AML-193 (cell line): ENCODE measurements around the gene ARF6.
A peak's percentile ranks its signal among the peaks of the same experiment; 100 is the strongest.
"Not testable (repeated sequence)": the region's sequence is repeated elsewhere in the genome, so short reads cannot be mapped to it uniquely, and the experiment has no call there.

ENCODE experiments used
- DNase-seq, 2 experiments: peaks; one replicate each; lab custom pipeline; 2025; lab: John Stamatoyannopoulos, UW

Gene ARF6

DNA sequence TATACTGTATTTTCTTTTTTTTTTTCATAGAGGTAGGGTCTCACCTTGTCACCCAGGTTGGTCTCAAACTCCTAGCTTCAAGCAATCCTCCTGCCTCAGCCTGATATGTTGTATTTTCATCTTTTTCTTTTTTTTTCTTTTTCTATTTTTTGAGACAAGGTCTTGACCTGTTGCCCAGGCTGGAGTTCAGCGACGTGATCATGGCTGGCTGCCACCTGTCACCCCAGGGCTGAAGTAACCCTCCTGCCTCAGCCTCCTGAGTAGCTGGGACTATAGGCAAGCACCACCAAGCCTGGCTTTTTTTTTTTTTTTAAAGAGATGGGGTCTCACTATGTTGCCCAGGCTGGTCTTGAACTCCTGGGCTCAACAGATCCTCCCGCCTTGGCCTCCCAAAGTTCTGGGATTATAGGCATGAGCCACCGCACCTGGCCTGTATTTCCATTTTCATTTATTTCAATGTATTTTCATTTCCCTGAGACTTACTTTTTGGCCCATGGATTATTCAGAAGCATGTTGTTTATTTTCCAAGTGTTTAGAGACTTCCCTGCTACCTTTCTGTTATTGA lies 16.2 kb upstream of the ARF6 start:
- DNase-seq, result no peak

DNA sequence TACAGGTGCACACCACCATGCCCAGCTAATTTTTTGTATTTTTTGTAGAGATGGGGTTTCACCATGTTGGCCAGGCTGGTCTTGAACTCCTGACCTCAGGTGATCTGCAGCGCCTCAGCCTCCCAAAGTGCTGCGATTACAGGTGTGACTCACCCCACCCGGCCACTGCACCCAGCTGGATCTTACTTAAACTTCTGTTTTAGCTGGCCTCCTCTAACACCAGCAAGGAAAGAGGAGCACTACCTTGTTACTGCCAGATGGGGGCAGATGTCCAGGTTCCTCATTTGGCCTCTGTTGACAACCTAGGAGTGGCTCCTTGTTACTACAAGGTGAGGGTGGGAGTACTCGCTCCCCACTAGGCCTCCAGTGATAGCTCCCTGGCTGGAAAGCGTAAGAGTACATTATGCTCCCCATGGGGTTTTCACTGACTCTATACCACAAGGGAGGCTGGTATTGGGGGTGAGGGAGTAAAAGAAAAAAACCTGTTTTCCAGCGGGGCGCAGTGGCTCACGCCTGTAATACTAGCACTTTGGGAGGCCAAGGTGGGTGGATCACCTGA lies 13.2 kb upstream of the ARF6 start:
- peak; percentile 71 to 83 for DNase-seq

DNA sequence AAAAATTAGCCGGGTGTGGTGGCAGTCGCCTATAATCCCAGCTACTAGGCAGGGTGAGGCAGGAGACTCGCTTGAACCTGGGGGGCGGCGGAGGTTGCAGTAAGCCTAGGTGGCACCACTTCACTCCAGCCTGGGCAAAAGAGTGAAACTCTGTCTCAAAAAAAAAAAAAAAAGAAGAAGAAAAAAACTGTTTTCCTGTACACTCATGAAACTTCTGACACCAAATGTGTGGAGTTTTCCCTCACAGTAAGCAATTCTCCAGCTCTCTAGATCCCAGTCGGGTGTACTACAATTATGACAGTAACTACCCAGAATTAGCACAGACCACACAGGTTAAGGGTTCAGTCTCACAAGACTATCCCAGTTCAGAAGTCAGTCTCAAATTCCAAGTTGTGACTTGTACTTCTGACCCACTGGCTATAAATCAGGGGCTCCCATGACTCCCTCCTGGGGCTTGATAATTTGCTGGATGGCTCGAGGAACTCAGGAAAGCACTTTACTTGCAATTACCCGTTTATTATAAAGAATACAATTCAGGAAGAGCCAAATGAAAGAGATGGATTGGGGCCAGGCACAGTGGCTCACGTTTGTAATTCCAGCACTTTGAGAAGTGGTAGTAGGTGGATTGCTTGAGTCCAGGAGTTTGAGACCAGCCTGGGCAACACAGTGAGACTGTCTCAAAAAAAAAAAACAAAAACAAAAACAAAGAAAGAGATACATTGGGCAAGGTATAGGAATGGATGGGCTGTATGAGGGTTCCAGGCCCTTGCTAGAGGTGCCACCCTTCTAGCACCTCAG lies 12.4 kb upstream of the ARF6 start:
- DNase-seq, result no peak

DNA sequence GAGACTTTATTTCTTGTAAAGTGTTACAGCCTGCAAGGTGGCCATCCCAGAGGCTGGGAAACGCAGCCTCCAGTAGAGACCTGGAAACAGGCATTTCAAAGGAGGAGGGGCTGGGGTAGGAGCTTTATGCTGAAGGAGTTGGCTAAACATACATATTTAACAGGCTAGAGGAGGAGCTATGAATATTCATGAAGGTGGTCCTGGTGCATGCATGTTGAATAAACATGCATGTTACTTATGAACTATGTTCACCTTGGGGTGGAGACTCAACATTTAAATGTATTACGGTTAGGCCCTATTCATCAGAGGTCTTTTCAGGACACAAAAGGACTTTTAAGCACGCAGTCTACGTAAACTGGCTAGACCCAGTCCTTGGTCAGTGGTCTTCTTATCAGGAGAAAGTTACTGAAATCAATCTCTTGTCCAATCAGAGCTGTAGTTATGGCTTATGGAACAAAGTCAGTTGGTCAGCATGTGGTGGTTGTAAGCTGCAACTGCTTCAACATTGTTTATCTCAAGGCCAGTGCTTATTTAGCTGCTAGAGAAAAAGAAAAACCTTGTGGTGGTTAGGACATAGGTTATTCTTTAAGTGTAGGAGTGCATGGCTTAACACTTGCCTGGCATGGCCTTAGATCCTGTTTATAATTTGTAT lies 11.4 kb upstream of the ARF6 start:
- DNase-seq, result no peak

DNA sequence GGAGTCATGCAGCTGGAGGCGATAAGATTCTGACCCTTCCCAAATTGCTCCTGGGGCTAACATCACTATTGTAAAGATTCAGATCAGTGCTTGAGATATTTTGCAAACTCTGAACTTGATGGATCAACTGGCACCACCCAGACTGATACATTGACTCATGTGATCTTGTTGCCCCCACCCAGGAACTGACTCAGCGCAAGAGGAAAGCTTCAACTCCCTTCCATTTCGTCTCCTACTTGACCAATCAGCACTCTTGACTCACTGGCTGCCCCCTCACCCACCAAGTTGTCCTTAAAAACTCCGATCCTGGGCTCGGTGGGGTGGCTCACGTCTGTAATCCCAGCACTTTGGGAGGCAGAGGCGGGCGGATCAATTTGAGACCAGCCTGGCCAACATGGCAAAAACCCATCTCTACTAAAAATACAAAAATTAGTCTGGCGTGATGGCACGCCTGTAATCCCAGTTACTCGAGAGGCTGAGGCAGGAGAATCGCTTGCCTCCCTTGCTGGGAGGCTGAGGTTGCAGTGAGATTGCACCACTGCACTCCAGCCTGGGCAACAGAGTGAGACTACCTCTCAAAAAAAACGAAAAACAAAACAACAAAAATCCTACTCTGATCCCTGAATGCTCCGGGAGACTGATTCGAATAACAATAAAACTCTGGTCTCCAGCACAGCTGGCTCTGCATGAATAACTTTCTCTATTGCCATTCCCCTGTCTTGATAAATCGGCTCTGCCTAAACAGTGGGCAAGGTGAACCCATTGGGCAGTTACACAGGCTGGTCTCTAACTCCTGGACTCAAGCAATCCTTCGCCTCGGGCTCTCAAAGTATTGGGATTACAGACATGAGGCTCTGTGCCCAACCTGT lies 9.8 kb upstream of the ARF6 start:
- no peak for DNase-seq

DNA sequence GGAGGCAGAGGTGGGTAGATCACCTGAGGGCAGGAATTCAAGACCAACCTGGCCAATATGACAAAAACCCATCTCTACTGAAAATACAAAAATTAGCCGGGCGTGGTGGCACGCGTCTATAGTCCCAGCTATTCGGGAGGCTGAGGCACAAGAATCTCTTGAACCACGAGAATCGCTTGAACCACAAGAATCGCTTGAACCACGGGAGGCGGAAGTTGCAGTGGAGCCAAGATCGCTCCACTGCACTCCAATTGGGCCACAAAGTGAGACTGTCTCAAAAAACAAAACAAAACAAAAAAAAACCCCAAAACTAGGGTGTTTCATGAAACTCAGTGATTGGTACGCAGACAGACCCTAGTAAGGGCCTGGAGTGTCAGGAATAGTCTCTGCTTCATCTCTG lies 6.4 kb upstream of the ARF6 start:
- no peak for DNase-seq

DNA sequence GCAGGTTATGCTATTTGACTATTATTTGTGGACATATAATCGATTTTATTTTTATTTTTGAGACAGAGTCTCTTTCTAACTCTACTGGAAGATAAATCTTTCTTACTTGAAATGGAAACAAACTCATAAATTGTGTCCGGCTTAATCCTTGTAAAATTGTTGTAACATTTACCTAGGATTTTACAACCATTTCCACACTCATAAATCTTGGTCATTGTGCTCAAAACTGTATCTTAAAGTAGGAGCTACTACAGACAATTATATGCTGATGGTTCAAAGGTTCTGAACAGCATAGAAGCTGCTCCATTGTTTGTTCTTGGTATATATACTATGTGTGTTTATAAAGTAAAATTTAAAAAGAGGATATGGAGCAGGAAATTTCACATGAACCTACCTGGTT lies 4.6 kb upstream of the ARF6 start:
- no peak for DNase-seq

DNA sequence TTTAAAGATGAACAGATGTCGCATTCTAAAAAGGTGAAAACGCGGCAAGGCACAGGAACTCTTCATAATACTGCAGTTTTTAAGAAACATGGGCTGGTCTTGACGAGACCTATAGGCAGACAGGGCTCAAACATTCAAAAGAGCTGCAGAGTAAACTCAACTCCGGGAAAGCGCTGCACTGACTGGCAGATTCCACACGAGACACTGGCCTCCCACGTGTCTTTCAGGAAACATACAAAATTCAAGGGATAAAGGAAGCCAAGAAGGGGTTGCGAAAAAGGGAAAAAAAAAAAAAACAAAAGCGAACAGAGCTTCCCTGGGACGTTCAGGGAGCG lies 614 bp upstream of the ARF6 start:
- peak; percentile 62 to 76 for DNase-seq

DNA sequence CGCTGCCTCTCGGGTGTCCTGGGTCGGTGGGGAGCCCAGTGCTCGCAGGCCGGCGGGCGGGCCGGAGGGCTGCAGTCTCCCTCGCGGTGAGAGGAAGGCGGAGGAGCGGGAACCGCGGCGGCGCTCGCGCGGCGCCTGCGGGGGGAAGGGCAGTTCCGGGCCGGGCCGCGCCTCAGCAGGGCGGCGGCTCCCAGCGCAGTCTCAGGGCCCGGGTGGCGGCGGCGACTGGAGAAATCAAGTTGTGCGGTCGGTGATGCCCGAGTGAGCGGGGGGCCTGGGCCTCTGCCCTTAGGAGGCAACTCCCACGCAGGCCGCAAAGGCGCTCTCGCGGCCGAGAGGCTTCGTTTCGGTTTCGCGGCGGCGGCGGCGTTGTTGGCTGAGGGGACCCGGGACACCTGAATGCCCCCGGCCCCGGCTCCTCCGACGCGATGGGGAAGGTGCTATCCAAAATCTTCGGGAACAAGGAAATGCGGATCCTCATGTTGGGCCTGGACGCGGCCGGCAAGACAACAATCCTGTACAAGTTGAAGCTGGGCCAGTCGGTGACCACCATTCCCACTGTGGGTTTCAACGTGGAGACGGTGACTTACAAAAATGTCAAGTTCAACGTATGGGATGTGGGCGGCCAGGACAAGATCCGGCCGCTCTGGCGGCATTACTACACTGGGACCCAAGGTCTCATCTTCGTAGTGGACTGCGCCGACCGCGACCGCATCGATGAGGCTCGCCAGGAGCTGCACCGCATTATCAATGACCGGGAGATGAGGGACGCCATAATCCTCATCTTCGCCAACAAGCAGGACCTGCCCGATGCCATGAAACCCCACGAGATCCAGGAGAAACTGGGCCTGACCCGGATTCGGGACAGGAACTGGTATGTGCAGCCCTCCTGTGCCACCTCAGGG lies 679 bp downstream of the ARF6 start:
- DNase-seq, result peak; percentile 12 to 33

DNA sequence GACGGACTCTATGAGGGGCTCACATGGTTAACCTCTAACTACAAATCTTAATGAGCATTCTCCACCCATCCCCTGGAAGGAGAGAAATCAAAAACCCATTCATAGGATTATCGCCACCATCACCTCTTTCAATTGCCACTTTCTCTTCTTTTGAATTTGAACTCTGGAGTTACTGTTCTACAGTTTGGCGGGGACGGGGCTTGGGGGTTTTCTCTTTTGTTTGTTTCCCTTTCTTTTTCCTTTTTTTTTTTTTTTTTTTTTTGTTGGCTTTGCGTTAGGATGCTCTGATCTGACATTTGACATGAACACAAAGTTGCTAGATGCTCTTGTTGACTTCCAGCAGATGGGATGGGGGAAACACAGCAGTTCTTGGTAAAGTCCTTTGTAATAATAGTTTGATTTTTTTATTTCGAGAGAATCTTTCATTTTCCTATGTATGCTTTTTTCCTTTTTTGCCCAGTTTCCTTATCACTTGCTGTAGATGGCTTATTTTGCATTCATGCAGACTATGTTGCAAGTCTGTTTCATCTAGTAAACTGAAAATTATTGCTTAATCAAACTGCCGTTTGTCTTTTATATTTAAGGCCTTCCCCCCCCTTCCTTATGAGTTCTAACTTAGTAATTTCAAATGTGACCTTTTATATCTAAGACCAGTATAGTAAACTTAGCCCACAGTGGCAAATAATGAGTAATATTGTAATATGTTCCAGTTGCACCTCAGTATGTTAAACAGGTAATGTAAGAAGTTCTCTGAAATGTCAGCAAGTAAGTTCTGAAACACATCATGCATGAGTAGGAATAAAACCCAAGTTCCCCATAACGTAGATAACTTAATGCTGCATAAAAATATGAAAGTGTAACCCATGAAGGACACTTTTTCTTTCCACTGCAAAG lies 1.6 kb downstream of the ARF6 start:
- DNase-seq, result peak in 1 of 2 experiments; percentile 19

DNA sequence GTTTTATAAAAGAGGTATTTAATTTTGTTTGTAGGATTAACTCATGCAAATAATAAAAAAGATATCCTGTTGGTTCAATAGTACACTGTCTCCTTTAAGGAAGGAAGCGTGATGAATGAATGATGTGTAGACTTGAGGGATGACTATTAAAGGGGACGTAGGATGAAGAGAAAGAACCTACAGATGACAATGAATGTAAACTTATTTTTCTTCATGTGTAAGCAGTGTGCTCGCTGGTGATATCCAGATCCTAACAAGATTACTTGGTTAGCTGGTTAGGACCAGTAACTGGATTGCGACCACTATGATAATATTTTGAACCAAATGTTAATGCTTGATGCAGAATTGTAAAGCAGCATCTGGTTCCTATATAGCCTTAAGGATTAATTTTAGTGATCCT lies 2.6 kb downstream of the ARF6 start:
- DNase-seq, result peak; percentile 21 to 30

DNA sequence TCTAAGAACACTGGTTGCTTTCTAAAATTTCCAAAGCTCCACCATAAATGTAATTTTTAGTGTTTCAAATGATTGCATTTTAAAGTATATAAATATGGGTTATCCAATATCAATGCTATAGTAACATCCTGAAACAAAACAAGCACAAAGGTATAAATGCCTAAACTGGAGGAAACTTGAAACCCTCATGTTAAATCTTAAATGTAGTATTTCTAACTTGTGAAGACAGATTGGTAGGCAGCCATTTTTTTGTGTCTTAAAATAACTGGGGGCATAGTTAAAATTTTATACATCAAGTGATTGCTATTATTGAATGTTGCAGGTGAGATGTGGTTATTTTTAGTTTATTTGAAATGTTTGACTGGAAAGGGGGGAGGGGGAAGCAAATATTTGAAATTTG lies 3.4 kb downstream of the ARF6 start:
- not testable (repeated sequence) for DNase-seq

DNA sequence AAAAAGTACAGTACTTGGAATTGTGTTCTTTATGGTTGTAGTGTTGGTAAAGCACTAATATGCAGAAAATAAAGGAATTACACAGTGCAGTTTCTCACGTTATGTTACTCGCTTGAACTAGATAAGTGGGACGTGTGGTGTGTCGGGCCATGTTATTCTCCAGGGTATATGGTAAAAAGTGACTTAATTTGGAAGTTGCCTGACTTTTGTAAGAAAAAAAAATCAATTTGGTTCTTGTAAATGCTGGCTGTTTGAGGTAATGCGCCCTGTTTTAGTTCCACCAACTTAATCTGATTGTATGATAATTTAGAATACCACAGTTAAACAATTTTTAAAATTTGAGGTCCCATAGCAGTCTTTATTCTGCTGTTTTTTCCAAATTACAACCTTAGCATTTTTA lies 4.1 kb downstream of the ARF6 start:
- no peak for DNase-seq

DNA sequence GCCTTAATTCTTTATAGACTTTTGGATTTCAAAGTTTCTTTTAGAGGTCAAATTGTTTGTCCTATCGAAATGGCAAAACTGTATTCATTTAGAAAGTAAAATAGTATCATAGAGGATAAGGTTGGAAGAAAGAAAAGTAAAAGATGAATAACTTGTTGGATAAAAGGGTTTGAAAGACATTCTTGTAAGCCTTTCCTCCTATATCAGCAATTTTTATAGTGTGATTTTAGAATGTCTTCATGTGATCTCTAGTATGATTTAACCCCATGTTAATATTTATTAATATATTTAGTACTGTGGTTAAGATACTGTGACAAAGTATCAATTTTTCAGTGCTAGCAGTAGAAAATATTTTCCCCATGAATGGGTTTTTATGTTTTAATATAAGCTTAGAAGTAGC lies 4.5 kb downstream of the ARF6 start:
- no peak for DNase-seq

DNA sequence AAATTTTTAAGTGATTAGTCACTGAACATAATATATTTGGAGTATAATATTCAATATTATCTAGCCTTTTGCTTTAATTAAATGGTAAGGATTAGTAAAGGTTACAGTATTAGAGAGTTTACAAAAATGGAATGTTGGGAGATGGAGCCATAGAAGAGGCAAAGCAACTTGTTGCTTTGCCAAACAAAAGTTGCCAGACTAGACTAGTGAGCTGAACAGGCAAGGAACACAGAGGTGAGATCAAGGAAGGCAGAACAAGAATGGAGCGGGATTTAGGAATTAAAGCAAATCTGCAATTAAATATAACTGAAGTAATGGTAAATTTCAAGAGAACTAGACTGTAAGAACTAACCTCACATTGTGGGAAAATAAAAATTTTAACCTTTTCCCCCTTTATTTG lies 5.1 kb downstream of the ARF6 start:
- no peak for DNase-seq

DNA sequence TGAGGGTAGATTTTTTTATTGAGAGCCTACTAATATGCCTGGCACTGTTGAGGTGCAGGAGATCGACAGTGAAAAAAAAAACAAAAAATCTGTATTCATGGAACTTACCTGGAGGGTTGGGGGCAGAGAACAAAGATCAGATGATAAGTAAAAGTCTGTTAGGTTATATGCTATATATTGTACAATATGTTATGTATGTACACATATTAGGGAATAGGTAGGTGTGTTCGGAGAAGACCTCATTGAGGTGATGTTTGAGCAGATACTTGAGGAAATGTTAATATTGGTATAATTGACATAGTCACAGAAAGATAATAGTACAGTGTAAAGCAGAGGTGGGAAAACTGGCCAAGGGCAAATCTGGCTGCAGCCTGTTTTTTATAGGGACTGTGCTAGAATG lies 5.6 kb downstream of the ARF6 start:
- DNase-seq, result no peak

DNA sequence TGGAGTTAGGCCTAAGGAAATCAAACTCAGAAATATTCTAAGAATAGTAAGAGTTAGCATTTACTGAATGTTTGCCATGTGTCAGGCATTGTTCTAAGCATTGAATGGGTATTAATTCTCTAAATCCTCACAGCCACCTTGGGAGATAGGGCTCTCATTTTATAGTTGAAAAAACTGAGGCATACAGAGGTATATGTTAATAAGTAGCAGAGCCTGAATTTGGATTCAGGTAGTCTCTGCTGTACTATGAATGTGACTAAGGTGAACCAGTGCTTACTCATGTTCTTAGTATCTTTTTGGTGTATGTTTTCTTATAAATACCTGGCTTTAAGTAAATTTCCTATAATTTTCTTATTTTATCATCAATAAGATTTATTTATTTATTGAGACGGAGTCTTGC lies 8.1 kb downstream of the ARF6 start:
- no peak for DNase-seq

DNA sequence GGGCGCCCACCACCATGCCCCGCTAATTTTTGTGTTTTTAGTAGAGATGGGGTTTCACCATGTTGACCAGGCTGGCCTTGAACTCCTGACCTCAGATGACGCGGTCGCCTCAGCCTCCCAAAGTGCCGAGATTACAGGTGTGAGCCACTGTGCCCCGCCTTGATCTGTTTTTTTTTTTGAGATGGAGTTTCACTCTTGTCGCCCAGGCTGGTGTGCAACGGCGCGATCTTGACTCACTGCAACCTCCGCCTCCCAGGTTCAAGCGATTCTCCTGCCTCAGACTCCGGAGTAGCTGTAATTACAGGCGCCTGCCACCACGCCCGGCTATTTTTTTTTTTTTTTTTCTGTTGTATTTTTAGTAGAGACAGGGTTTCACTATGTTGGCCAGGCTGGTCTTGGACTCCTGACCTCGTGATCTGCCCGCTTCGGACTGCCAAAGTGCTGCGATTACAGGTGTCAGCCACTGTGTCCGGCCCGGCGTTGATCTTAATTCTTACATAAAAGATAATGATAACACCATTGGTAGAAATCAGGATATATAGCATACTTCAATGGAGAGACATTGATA lies 9.9 kb downstream of the ARF6 start:
- DNase-seq, result not testable (repeated sequence)

DNA sequence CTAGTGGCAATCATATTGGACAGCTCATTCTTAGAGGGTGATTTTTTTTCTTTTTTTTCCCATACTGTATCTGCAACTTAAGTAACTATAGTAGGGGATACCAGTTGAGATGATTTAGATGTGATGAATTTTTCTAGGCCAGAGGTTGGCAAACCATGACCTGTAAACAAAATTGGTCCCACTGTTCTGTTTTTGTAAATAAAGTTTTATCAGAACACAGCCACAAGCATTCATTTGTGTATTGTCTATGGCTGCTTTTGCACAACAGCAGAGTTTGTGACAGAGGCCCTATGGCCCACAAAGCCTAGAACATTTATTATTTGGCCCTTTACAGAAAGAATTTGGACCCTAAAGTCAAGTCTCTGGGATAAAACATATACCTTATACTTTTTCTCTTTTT lies 11.4 kb downstream of the ARF6 start:
- no peak for DNase-seq

DNA sequence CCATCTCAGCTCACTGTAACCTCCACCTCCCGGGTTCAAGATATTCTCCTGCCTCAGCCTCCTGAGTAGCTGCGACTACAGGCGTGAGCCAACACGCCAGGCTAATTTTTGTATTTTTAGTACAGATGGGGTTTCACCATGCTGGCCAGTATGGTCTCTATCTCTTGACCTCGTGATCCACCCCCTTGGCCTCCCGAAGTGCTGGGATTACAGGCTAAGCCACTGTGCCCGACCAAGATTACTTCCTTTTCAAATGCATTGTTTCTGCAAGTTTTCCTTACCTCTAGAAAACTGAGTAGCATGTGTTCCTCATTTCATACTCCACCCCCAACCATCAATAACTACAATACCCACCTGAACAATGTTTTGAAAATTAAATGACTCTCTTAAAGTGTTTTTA lies 13.1 kb downstream of the ARF6 start:
- no peak for DNase-seq
